Uterus (tissue), 2 donors: ENCODE data around the gene LMNB1.

Experiments used
- POLR2A ChIP-seq, 2 donors: fragments of 450-650 bp; IDR thresholded peaks; one replicate each; pipeline ENCODE4 v1.6.1; 2016; ENCODE audit warnings: antibody characterized with exemption in 2 of 2, mild to moderate bottlenecking in 1 of 2, moderate library complexity in 1 of 2
- TF ChIP-seq, protein P1 (sequence below), 4 experiments: fragments of 200-600 bp in 2 of 4; fragments of 450-650 bp in 2 of 4; sonication (generic) in 2 of 4; IDR thresholded peaks; one replicate each; pipeline ENCODE4 v1.5.1; 2016 to 2019; ENCODE audit warnings: antibody characterized with exemption in 4 of 4, mild to moderate bottlenecking in 2 of 4, moderate library complexity in 1 of 4

DNA sequence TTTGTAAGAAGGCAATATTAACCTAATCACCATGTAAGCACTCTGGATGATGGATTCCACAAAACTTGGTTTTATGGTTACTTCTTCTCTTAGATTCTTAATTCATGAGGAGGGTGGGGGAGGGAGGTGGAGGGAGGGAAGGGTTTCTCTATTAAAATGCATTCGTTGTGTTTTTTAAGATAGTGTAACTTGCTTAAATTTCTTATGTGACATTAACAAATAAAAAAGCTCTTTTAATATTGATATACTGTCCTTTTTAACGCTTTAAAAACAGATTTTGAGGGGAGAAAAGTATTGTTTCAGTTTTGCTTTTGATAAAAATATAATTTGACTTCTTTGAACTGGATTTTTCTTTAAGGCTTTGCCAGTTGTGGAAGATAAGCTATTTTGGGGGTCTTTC is 59.8 kb downstream of the LMNB1 start:
- TF ChIP-seq, protein P1, sequence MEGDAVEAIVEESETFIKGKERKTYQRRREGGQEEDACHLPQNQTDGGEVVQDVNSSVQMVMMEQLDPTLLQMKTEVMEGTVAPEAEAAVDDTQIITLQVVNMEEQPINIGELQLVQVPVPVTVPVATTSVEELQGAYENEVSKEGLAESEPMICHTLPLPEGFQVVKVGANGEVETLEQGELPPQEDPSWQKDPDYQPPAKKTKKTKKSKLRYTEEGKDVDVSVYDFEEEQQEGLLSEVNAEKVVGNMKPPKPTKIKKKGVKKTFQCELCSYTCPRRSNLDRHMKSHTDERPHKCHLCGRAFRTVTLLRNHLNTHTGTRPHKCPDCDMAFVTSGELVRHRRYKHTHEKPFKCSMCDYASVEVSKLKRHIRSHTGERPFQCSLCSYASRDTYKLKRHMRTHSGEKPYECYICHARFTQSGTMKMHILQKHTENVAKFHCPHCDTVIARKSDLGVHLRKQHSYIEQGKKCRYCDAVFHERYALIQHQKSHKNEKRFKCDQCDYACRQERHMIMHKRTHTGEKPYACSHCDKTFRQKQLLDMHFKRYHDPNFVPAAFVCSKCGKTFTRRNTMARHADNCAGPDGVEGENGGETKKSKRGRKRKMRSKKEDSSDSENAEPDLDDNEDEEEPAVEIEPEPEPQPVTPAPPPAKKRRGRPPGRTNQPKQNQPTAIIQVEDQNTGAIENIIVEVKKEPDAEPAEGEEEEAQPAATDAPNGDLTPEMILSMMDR (IDR thresholded peaks at IDR 0.05), result no peak
- TF ChIP-seq POLR2A (IDR thresholded peaks at IDR 0.05), result no peak
